Esophagus muscularis mucosa (tissue), 4 donors: ENCODE results near the gene OSBPL10. TPM values are rescaled to one million over a fixed set of nuclear protein-coding genes. Genes with fewer than 3 reads are reported as not detected.

Experiments used
- DNase-seq: peaks from one replicate; pipeline ENCODE4 v3.0.0-alpha.2; 2017; ENCODE audit errors: extremely low spot score
- H3K27ac ChIP-seq, 4 donors: fragments of 200-600 bp; sonication (generic); replicated peaks in 1 of 4; 1 replicate in 3 of 4; 2 replicates in 1 of 4; pipeline ENCODE4 v1.5.1; 2016 to 2019; ENCODE audit warnings: mild to moderate bottlenecking in 1 of 4
- H3K27me3 ChIP-seq, 4 donors: fragments of 200-600 bp; sonication (generic); one replicate each; pipeline versions ENCODE4 v1.5.1 to v1.6.0; 2016 to 2019
- H3K36me3 ChIP-seq, 4 donors: fragments of 200-600 bp; sonication (generic); one replicate each; pipeline ENCODE4 v1.5.1; 2016 to 2019
- H3K4me1 ChIP-seq, 4 donors: fragments of 200-600 bp; sonication (generic); one replicate each; pipeline ENCODE4 v1.5.1; 2016 to 2019
- H3K4me3 ChIP-seq, 4 donors: fragments of 200-600 bp; sonication (generic); 1 replicate in 2 of 4; 2 replicates in 2 of 4; pipeline ENCODE4 v1.5.1; 2016 to 2019; ENCODE audit warnings: mild to moderate bottlenecking in 4 of 4, moderate library complexity in 1 of 4
- H3K9me3 ChIP-seq, 4 donors: fragments of 200-600 bp; sonication (generic); 1 replicate in 3 of 4; 2 replicates in 1 of 4; pipeline ENCODE4 v1.5.1; 2016 to 2019
- EP300 ChIP-seq: sonication (generic); formaldehyde crosslinking; IDR thresholded peaks from one replicate; pipeline ENCODE4 v1.6.1; 2017; ENCODE audit warnings: antibody characterized with exemption
- POLR2A ChIP-seq: fragments of 450-650 bp; IDR thresholded peaks from one replicate; pipeline ENCODE4 v1.6.1; 2017; ENCODE audit warnings: antibody characterized with exemption, moderate library complexity, mild to moderate bottlenecking, low read depth
- POLR2AphosphoS5 ChIP-seq, 2 donors: sonication (generic); formaldehyde crosslinking; IDR thresholded peaks; one replicate each; pipeline ENCODE4 v1.6.1; 2017; ENCODE audit warnings: antibody characterized with exemption in 2 of 2
- WGBS: methylation state at CpG from one replicate; pipeline ENCODE4 v1.1.5; 2018; 5-methylcytosine and 5-hydroxymethylcytosine counted together
- intact Hi-C: fragments of 100-400 bp; cut with DNase I; formaldehyde crosslinking; loops from one replicate; pipeline ENCODE4 v1.15.1; 2023
- total RNA-seq, 4 donors: library from RNA; depleted of rRNA; stranded (reverse); fragments of >200 nt; gene quantifications; one replicate each; pipeline versions ENCODE4 v1.1.0 to v1.2.1, GENCODE V29; 2016
- TF ChIP-seq, protein P1 (sequence below), 3 experiments: fragments of 200-600 bp in 2 of 3; fragments of 450-650 bp in 1 of 3; sonication (generic) in 2 of 3; IDR thresholded peaks; one replicate each; pipeline ENCODE4 v1.5.1; 2017 to 2019; ENCODE audit warnings: antibody characterized with exemption in 3 of 3, mild to moderate bottlenecking in 2 of 3, moderate library complexity in 1 of 3

OSBPL10 gene
- total RNA-seq, 4 donors from 2014 or later = 6.3 to 12.2 (median 7.6) TPM

- TF ChIP-seq EP300 (no peak), POLR2AphosphoS5 (IDR thresholded peaks at IDR 0.05) (no peak), POLR2A (no peak)
- TF ChIP-seq, protein P1, sequence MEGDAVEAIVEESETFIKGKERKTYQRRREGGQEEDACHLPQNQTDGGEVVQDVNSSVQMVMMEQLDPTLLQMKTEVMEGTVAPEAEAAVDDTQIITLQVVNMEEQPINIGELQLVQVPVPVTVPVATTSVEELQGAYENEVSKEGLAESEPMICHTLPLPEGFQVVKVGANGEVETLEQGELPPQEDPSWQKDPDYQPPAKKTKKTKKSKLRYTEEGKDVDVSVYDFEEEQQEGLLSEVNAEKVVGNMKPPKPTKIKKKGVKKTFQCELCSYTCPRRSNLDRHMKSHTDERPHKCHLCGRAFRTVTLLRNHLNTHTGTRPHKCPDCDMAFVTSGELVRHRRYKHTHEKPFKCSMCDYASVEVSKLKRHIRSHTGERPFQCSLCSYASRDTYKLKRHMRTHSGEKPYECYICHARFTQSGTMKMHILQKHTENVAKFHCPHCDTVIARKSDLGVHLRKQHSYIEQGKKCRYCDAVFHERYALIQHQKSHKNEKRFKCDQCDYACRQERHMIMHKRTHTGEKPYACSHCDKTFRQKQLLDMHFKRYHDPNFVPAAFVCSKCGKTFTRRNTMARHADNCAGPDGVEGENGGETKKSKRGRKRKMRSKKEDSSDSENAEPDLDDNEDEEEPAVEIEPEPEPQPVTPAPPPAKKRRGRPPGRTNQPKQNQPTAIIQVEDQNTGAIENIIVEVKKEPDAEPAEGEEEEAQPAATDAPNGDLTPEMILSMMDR (IDR thresholded peaks at IDR 0.05) = no peak
- Histone ChIP-seq H3K4me3 (no peak overlapping the region), H3K27ac (no peak overlapping the region), H3K9me3 (no peaks in the 10 kb centered on the region), H3K27me3 (no peaks in the 10 kb centered on the region), H3K36me3 (no peaks in the 10 kb centered on the region), H3K4me1 (peaks cover 7 to 19% (median 13%) of the 10 kb centered on the region in 4 donors)
- no peak for DNase-seq
- intact Hi-C loops = no loop called here
Observed at GRCh38 chr3:31943041-31943440, 38.0 kb downstream of the OSBPL10 start.

DNA sequence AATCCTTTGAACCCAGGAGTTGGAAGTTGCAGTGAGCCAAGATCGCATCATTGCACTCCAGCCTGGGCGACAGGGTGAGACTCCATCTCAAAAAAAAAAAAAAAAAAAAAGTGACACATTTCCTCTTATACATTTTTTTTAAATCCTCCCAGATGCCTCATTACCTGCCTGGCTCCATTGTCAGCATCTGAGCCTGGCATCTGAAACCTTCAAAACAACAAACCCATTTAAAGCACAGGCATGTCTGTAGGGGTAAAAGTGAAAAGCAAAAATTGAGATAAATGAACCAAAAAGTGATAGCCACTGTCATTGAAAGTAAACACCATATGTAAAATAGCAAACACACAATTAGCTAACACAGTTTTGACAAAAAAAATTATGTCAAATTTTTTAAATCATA, 38.6 kb downstream of the OSBPL10 start:
- no peaks in the 10 kb centered on the region for H3K27me3 ChIP-seq
- no peak overlapping the region for H3K27ac ChIP-seq
- DNase-seq = no peak
- 79% methylated on average over 2 of the region's 2 CpGs for WGBS
- TF ChIP-seq, protein P1 (IDR thresholded peaks at IDR 0.05) = no peak
- no peak for TF ChIP-seq POLR2A
- TF ChIP-seq EP300 = no peak
- no peak for TF ChIP-seq POLR2AphosphoS5 (IDR thresholded peaks at IDR 0.05)
- intact Hi-C loops = no loop called here
- no peak overlapping the region for H3K4me3 ChIP-seq
- H3K9me3 ChIP-seq = no peaks in the 10 kb centered on the region
- H3K4me1 ChIP-seq = peaks cover 7 to 19% (median 13%) of the 10 kb centered on the region in 4 donors
- no peaks in the 10 kb centered on the region for H3K36me3 ChIP-seq

- Histone ChIP-seq H3K4me3 (no peak overlapping the region), H3K9me3 (no peaks in the 10 kb centered on the region), H3K36me3 (no peaks in the 10 kb centered on the region), H3K27ac (no peak overlapping the region), H3K4me1 (peaks cover 0 to 25% (median 20%) of the 10 kb centered on the region in 4 donors), H3K27me3 (no peaks in the 10 kb centered on the region)
- WGBS = 81% methylated on average over 4 of the region's 4 CpGs
- DNase-seq = no peak
- intact Hi-C loops = no loop called here
- TF ChIP-seq, protein P1 (IDR thresholded peaks at IDR 0.05) = no peak
- TF ChIP-seq POLR2AphosphoS5 (IDR thresholded peaks at IDR 0.05) (no peak), EP300 (no peak), POLR2A (no peak)
Observed at GRCh38 chr3:31937225-31937624, 43.8 kb downstream of the OSBPL10 start.

DNA sequence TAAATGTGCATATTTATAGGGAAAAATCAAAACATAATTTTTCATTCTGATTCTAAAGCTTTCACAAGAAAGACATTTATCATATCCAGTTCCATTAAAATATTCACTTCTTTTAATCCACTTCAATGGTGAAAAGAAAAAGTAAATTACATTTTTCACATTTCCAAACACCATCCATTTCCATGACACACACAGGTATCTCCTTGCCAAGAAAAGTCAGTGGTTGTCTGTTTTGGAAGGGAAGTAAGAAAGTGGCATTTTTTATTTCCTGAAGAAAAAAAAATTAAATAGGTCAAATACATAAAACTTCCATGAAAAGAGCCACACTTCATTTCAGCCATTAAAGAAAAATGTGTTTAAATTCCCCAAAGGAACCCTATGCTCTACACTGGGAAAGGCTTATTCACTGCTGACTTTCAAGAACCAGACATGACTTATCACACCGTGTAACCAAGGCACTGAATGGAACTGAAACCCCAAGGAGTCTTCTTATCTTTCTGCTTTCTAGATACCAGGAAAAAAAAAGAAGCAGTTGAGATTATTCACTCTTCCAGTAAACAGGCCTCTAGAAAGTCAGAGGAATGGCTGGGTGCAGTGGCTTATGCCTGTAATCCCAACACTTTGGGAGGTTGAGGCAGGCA, 44.5 kb downstream of the OSBPL10 start:
- Histone ChIP-seq H3K4me1 (peaks cover 0 to 20% (median 19%) of the 10 kb centered on the region in 4 donors), H3K27me3 (no peaks in the 10 kb centered on the region), H3K4me3 (no peak overlapping the region), H3K27ac (no peak overlapping the region), H3K9me3 (no peaks in the 10 kb centered on the region), H3K36me3 (no peaks in the 10 kb centered on the region)
- DNase-seq = no peak
- intact Hi-C loops = no loop called here
- WGBS = 34% methylated on average over 1 of the region's 1 CpG
- TF ChIP-seq, protein P1 (IDR thresholded peaks at IDR 0.05) = no peak
- TF ChIP-seq POLR2AphosphoS5 (IDR thresholded peaks at IDR 0.05) (no peak), EP300 (no peak), POLR2A (no peak)

DNA sequence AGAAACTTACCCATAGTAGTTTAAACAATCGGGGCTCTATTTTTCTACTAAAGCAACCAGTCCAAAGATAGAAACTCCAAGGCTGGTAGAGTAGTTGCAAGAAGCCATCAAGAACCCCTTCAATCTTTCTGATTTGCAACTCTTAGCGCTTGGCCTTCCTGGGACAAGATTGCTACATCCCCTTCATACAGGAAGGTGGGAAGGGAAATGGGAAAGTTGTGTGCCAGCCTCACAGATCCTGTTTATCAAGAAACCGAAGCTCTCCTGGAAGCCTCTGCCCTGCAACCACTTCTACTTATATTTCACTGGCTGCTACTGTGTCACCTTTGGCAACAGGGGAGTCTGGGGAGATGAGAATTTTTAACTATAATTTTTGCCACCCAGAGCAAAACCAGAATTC, 46.2 kb downstream of the OSBPL10 start:
- no peak overlapping the region for H3K27ac ChIP-seq
- H3K27me3 ChIP-seq = no peaks in the 10 kb centered on the region
- intact Hi-C loops = no loop called here
- no peaks in the 10 kb centered on the region for H3K9me3 ChIP-seq
- peaks cover 0 to 12% (median 10%) of the 10 kb centered on the region in 4 donors for H3K4me1 ChIP-seq
- H3K4me3 ChIP-seq = no peak overlapping the region
- TF ChIP-seq POLR2A = no peak
- no peak for TF ChIP-seq POLR2AphosphoS5 (IDR thresholded peaks at IDR 0.05)
- TF ChIP-seq, protein P1 (IDR thresholded peaks at IDR 0.05) = no peak
- TF ChIP-seq EP300 = no peak
- WGBS = 73% methylated on average over 3 of the region's 3 CpGs
- no peaks in the 10 kb centered on the region for H3K36me3 ChIP-seq
- DNase-seq = no peak
